Smooth muscle cell (in vitro differentiated cells): Measurements from ENCODE around the gene FAAP20. TPM values are rescaled to one million over a fixed set of nuclear protein-coding genes. Genes with fewer than 3 reads are reported as not detected.

Experiments used
- DNase-seq: peaks from one replicate; lab custom pipeline; 2025; ENCODE audit not compliant: unreplicated experiment; lab: John Stamatoyannopoulos, UW
- H2AFZ ChIP-seq: fragments of 200-600 bp; sonication (generic); 2 replicates; pipeline ENCODE4 v1.6.0; 2016; ENCODE audit warnings: antibody characterized with exemption, low read depth, mild to moderate bottlenecking
- H3F3A ChIP-seq: fragments of 200-600 bp; sonication (generic); 2 replicates; pipeline ENCODE4 v1.6.0; 2017; ENCODE audit warnings: antibody characterized with exemption, low read depth
- H3K27ac ChIP-seq: fragments of 200-600 bp; sonication (generic); 2 replicates; pipeline ENCODE4 v1.5.1; 2016; ENCODE audit warnings: low read depth, mild to moderate bottlenecking
- H3K27me3 ChIP-seq: fragments of 200-600 bp; sonication (generic); 2 replicates; pipeline ENCODE4 v1.6.1; 2016; ENCODE audit warnings: low read depth, mild to moderate bottlenecking
- H3K36me3 ChIP-seq: fragments of 200-600 bp; sonication (generic); 2 replicates; pipeline ENCODE4 v1.5.1; 2016; ENCODE audit warnings: low read depth
- H3K4me1 ChIP-seq: fragments of 200-600 bp; sonication (generic); 2 replicates; pipeline ENCODE4 v1.5.1; 2016; ENCODE audit warnings: low read depth
- H3K4me2 ChIP-seq: fragments of 200-600 bp; sonication (generic); 2 replicates; pipeline ENCODE4 v1.6.0; 2016; ENCODE audit warnings: mild to moderate bottlenecking
- H3K4me3 ChIP-seq: fragments of 200-600 bp; sonication (generic); 2 replicates; pipeline ENCODE4 v1.5.1; 2016; ENCODE audit warnings: mild to moderate bottlenecking
- H3K79me2 ChIP-seq: fragments of 200-600 bp; sonication (generic); 2 replicates; pipeline ENCODE4 v1.6.0; 2016; ENCODE audit warnings: low read depth, mild to moderate bottlenecking
- H3K9ac ChIP-seq: fragments of 200-600 bp; sonication (generic); 2 replicates; pipeline ENCODE4 v1.6.0; 2016; ENCODE audit warnings: low read depth
- H3K9me3 ChIP-seq: fragments of 200-600 bp; sonication (generic); replicated peaks from 2 replicates; pipeline ENCODE4 v1.5.1; 2016; ENCODE audit warnings: low read depth
- H4K20me1 ChIP-seq: fragments of 200-600 bp; sonication (generic); 2 replicates; pipeline ENCODE4 v1.6.0; 2016; ENCODE audit warnings: low read depth
- WGBS: methylation state at CpG from one replicate; pipeline ENCODE4 v1.1.7; 2016; ENCODE audit warnings: low lambda C conversion rate; 5-methylcytosine and 5-hydroxymethylcytosine counted together
- polyA plus RNA-seq: library from polyadenylated mRNA; unstranded; fragments of >200 nt; fragmentation: Nextera tagmentation; extraction: Ambion mirVana; gene quantifications from 2 replicates; pipeline ENCODE4 v1.2.1, GENCODE V29; 2016
- total RNA-seq: library from RNA; depleted of rRNA; stranded (reverse); fragments of >200 nt; gene quantifications from 2 replicates; pipeline ENCODE4 v1.2.3, GENCODE V29; 2014
- TF ChIP-seq, protein P1 (sequence below): fragments of 200-600 bp; sonication (generic); IDR thresholded peaks from 2 replicates; pipeline ENCODE4 v1.5.1; 2017; ENCODE audit warnings: borderline replicate concordance, mild to moderate bottlenecking, antibody characterized with exemption; ENCODE audit not compliant: insufficient read depth, poor library complexity, severe bottlenecking

FAAP20 gene
- total and polyA plus RNA-seq, 2 experiments from 2014 or later, result 33.1 to 162 TPM

DNA sequence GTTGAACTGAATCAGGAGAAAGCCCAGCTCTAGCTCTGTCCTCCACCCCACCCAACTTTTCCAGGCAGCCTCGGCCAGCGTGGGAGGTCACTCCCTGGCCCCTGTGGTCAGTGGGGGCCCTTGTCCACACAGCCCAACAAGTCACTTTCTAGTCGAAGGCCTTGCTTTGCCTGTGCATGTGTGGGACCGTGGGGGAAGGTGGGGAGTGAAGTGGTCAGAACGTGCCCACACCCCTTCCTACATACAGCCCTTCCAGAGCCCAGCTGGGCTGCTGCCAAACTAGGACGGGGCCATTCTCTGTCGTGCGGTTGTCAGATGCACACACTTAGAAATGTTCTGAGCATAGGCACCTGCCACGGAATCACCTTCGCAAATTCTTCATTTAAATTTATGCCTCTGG, 18.0 kb downstream of the FAAP20 start:
- H3K4me3 ChIP-seq, result no peak overlapping the region
- H3K4me2 ChIP-seq, result no peak overlapping the region
- WGBS, result 94% methylated on average over 10 of the region's 10 CpGs
- no peaks in the 10 kb centered on the region for H3K36me3 ChIP-seq
- no peaks in the 10 kb centered on the region for H3K4me1 ChIP-seq
- no peak for DNase-seq
- H3K27ac ChIP-seq, result no peak overlapping the region
- H2AFZ ChIP-seq, result no peak overlapping the region
- no peaks in the 10 kb centered on the region for H3F3A ChIP-seq
- no peak overlapping the region for H3K9ac ChIP-seq
- no peaks in the 10 kb centered on the region for H3K9me3 ChIP-seq
- H4K20me1 ChIP-seq, result no peaks in the 10 kb centered on the region
- no peaks in the 10 kb centered on the region for H3K27me3 ChIP-seq
- H3K79me2 ChIP-seq, result no peaks in the 10 kb centered on the region
- TF ChIP-seq, protein P1, sequence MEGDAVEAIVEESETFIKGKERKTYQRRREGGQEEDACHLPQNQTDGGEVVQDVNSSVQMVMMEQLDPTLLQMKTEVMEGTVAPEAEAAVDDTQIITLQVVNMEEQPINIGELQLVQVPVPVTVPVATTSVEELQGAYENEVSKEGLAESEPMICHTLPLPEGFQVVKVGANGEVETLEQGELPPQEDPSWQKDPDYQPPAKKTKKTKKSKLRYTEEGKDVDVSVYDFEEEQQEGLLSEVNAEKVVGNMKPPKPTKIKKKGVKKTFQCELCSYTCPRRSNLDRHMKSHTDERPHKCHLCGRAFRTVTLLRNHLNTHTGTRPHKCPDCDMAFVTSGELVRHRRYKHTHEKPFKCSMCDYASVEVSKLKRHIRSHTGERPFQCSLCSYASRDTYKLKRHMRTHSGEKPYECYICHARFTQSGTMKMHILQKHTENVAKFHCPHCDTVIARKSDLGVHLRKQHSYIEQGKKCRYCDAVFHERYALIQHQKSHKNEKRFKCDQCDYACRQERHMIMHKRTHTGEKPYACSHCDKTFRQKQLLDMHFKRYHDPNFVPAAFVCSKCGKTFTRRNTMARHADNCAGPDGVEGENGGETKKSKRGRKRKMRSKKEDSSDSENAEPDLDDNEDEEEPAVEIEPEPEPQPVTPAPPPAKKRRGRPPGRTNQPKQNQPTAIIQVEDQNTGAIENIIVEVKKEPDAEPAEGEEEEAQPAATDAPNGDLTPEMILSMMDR, result no peak

DNA sequence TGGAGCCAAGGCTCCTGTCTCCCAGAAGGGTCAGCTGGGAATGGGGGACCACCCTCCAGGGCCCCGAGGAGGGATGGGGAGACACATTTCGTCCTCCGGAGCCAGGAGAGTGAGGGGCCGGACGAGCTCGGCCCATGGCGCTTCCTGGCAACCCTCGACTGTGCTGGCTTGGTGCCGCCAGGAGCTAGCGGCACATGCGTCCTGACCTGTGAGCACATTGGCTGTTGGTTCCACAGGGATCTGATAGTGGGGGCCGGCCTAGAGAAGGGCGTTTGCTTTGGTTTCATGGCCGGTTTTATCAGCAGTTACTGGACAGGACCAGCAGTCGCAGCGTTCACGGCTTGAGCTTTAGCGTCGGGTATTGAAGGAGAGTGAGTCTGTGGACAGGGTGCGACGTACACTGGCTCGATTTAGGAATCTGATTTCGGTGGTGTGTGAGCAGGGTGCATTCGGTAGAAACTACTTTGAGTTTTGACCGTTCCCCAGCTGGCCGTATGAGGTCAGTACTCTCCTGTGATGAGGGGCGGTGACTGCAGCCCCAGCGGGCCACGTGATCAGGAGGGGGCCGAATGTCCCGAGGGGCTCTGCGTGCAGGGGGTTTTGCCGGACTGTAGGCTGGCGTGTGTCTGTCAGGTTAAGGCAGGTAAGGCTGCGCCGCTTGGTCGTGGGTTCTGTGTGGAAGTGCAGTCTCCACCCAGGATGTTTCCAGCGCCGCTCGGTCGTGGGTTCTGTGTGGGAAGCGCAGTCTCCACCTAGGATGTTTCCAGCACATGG, 18.7 kb downstream of the FAAP20 start:
- H3K36me3 ChIP-seq, result no peaks in the 10 kb centered on the region
- no peaks in the 10 kb centered on the region for H3F3A ChIP-seq
- H3K27ac ChIP-seq, result no peak overlapping the region
- TF ChIP-seq, protein P1, result no peak
- DNase-seq, result no peak
- no peak overlapping the region for H3K4me2 ChIP-seq
- H3K4me1 ChIP-seq, result no peaks in the 10 kb centered on the region
- no peak overlapping the region for H2AFZ ChIP-seq
- H3K4me3 ChIP-seq, result no peak overlapping the region
- no peaks in the 10 kb centered on the region for H4K20me1 ChIP-seq
- no peaks in the 10 kb centered on the region for H3K9me3 ChIP-seq
- H3K79me2 ChIP-seq, result no peaks in the 10 kb centered on the region
- H3K9ac ChIP-seq, result no peak overlapping the region
- 94% methylated on average over 42 of the region's 42 CpGs for WGBS
- no peaks in the 10 kb centered on the region for H3K27me3 ChIP-seq

GRCh38 chr1:2175055-2175414, 19.5 kb downstream of the FAAP20 start:
- Histone ChIP-seq H2AFZ (no peak overlapping the region), H3K4me2 (no peak overlapping the region)
- TF ChIP-seq, protein P1, result no peak

GRCh38 chr1:2174348-2175054, 20.1 kb downstream of the FAAP20 start:
- no peak for DNase-seq
- WGBS, result 55% methylated on average over 31 of the region's 31 CpGs
- no peaks in the 10 kb centered on the region for H3K9me3 ChIP-seq
- no peaks in the 10 kb centered on the region for H3F3A ChIP-seq
- H4K20me1 ChIP-seq, result no peaks in the 10 kb centered on the region
- no peaks in the 10 kb centered on the region for H3K4me1 ChIP-seq
- no peaks in the 10 kb centered on the region for H3K79me2 ChIP-seq
- H2AFZ ChIP-seq, result no peak overlapping the region
- no peaks in the 10 kb centered on the region for H3K27me3 ChIP-seq
- H3K4me3 ChIP-seq, result no peak overlapping the region
- TF ChIP-seq, protein P1, result peak; percentile 93
- no peak overlapping the region for H3K4me2 ChIP-seq
- H3K9ac ChIP-seq, result no peak overlapping the region
- no peak overlapping the region for H3K27ac ChIP-seq
- no peaks in the 10 kb centered on the region for H3K36me3 ChIP-seq

More at GRCh38 chr1:2175055-2175414, 19.5 kb downstream of the FAAP20 start:
- H3K79me2 ChIP-seq, result no peaks in the 10 kb centered on the region
- H3K27ac ChIP-seq, result no peak overlapping the region
- H3K9me3 ChIP-seq, result no peaks in the 10 kb centered on the region
- DNase-seq, result no peak
- no peaks in the 10 kb centered on the region for H3K4me1 ChIP-seq
- no peak overlapping the region for H3K4me3 ChIP-seq
- 99% methylated on average over 6 of the region's 9 CpGs for WGBS
- no peaks in the 10 kb centered on the region for H3F3A ChIP-seq
- no peaks in the 10 kb centered on the region for H3K27me3 ChIP-seq
- H4K20me1 ChIP-seq, result no peaks in the 10 kb centered on the region
- no peaks in the 10 kb centered on the region for H3K36me3 ChIP-seq
- H3K9ac ChIP-seq, result no peak overlapping the region
